K562 (cell line): ENCODE results near the gene PDIA3. TPM values are rescaled to one million over a fixed set of nuclear protein-coding genes. Genes with fewer than 3 reads are reported as not detected.

ENCODE experiments used
- DACH1 ChIP-seq: fragments of 450-650 bp; IDR thresholded peaks from 2 replicates; pipeline ENCODE4 v1.6.1; 2018; ENCODE audit not compliant: partially characterized antibody
- EWSR1 ChIP-seq: fragments of 450-650 bp; IDR thresholded peaks from 2 replicates; pipeline ENCODE4 v1.6.1; 2018; ENCODE audit warnings: borderline replicate concordance, mild to moderate bottlenecking, low read depth, moderate library complexity; ENCODE audit not compliant: partially characterized antibody
- GABPA ChIP-seq: fragments of 200-800 bp; sonication (Bioruptor generic); conservative IDR thresholded peaks from 2 replicates; pipeline ENCODE4 v1.6.1; 2016; ENCODE audit warnings: low read depth, missing genetic modification characterization, missing compliant biosample characterization
- HMBOX1 ChIP-seq: sonication (generic); IDR thresholded peaks from 2 replicates; pipeline ENCODE4 v1.6.1; 2016
- HMGN3 ChIP-seq: IDR thresholded peaks from 2 replicates; pipeline ENCODE4 v1.6.1; 2011; ENCODE audit warnings: borderline replicate concordance, low read depth, mild to moderate bottlenecking, mixed read lengths, low read length; ENCODE audit not compliant: insufficient read length; ENCODE audit errors: extremely low read depth
- JUN ChIP-seq, 2 experiments: sonication (generic) in 1 of 2; formaldehyde crosslinking in 1 of 2; IDR thresholded peaks; 2 replicates each; pipeline versions ENCODE4 v1.6.1 to v1.8.0; 2012 to 2022; ENCODE audit warnings: borderline replicate concordance in 2 of 2, mild to moderate bottlenecking in 2 of 2, improper control_type of control experiment in 1 of 2, low read depth in 1 of 2, low read length in 1 of 2, missing genetic modification reagents in 1 of 2
- LEF1 ChIP-seq: fragments of 450-650 bp; IDR thresholded peaks from 2 replicates; pipeline ENCODE4 v1.6.1; 2016; ENCODE audit warnings: mild to moderate bottlenecking
- MITF ChIP-seq: IDR thresholded peaks from 2 replicates; pipeline ENCODE4 v1.6.1; 2014; ENCODE audit warnings: antibody characterized with exemption
- NFRKB ChIP-seq: fragments of 450-650 bp; IDR thresholded peaks from 2 replicates; pipeline ENCODE4 v1.6.1; 2016; ENCODE audit warnings: low read depth
- NFYB ChIP-seq: IDR thresholded peaks from 2 replicates; pipeline ENCODE4 v1.6.1; 2011; ENCODE audit warnings: mild to moderate bottlenecking, moderate library complexity; ENCODE audit not compliant: insufficient read length; ENCODE audit errors: extremely low read depth
- NKRF ChIP-seq: fragments of 450-650 bp; IDR thresholded peaks from 2 replicates; pipeline ENCODE4 v1.6.1; 2016; ENCODE audit warnings: borderline replicate concordance
- PTBP1 ChIP-seq: fragments of 200-400 bp; formaldehyde crosslinking; IDR thresholded peaks from 2 replicates; pipeline ENCODE4 v1.6.1; 2017; ENCODE audit warnings: low read depth, low read length
- RBBP5 ChIP-seq: fragments of 200-600 bp; sonication (generic); IDR thresholded peaks from 2 replicates; pipeline ENCODE4 v1.6.1; 2012; ENCODE audit warnings: borderline replicate concordance, mild to moderate bottlenecking, low read length, control low read depth, inconsistent platforms; ENCODE audit not compliant: insufficient read depth, poor library complexity, severe bottlenecking
- RHOXF2B ChIP-seq: fragments of 250-450 bp; sonication (Bioruptor Pico); conservative IDR thresholded peaks from 2 replicates; pipeline ENCODE4 v1.5.1; 2021
- SREBF1 ChIP-seq: fragments of 150-350 bp; IDR thresholded peaks from 2 replicates; pipeline ENCODE4 v1.6.1; 2014; ENCODE audit warnings: antibody characterized with exemption, low read depth, low read length, borderline replicate concordance
- TAF1 ChIP-seq: IDR thresholded peaks from 2 replicates; pipeline ENCODE4 v1.6.1; 2011; ENCODE audit warnings: mild to moderate bottlenecking, low read length, moderate library complexity; ENCODE audit not compliant: insufficient read depth, control insufficient read depth, severe bottlenecking; ENCODE audit errors: extremely low read depth
- USF1 ChIP-seq: sonication (generic); formaldehyde crosslinking; IDR thresholded peaks from 2 replicates; pipeline ENCODE4 v1.9.0; 2022; ENCODE audit warnings: mild to moderate bottlenecking, missing genetic modification reagents
- ZBED1 ChIP-seq: IDR thresholded peaks from 2 replicates; pipeline ENCODE4 v1.6.1; 2014
- ZBTB12 ChIP-seq: fragments of 250-450 bp; sonication (Bioruptor Pico); IDR thresholded peaks from 2 replicates; pipeline ENCODE4 v1.4.0; 2020
- ZNF717 ChIP-seq: fragments of 250-450 bp; sonication (Bioruptor Pico); IDR thresholded peaks from 2 replicates; pipeline ENCODE4 v1.5.0; 2021
- polyA plus RNA-seq, 8 experiments: library from polyadenylated mRNA; depleted of rRNA in 4 of 8; stranded (reverse) in 5 of 8; unstranded in 3 of 8; fragments of >200 nt; fragmentation: Nextera tagmentation in 2 of 8; fragmentation: Illumina TruSeq in 1 of 8; extraction: Ambion mirVana in 2 of 8; extraction: Trizol in 1 of 8; gene quantifications; 2 replicates each; pipeline versions ENCODE4 v1.2.1 to v1.2.3, GENCODE V29; 2011 to 2014; ENCODE audit warnings: inconsistent platforms in 1 of 8, missing spikeins in 1 of 8
- total RNA-seq, 7 experiments: library from RNA; depleted of rRNA in 6 of 7; stranded (reverse); fragments of >200 nt in 6 of 7; fragmentation: Illumina TruSeq in 2 of 7; extraction: Trizol in 2 of 7; gene quantifications; 2 replicates each; pipeline versions ENCODE4 v1.2.1 to v1.2.3, GENCODE V29; 2011 to 2021; ENCODE audit warnings: low replicate concordance in 1 of 7

PDIA3 gene
- total and polyA plus RNA-seq, 9 of the 15 experiments (the other 6 are each of a cell fraction or from before 2014, with no cell fraction given), result 13.5 to 386 (median 149) TPM

GRCh38 chr15:43791993-43792760 is 45.9 kb downstream of the PDIA3 start, which contains the start of gene SERF2 (continued):
- TF ChIP-seq ZBED1, result 0 out of 2 replicates have a peak, but pooled peaks have one; percentile 59
- peak; percentile 90 for TF ChIP-seq MITF
- no peak for TF ChIP-seq EWSR1
- no peak for TF ChIP-seq ZNF717
- peak; percentile 79 for TF ChIP-seq HMGN3
- TF ChIP-seq NFYB, result peak; percentile 75
- peak; percentile 99 for TF ChIP-seq USF1 (CRISPR knock-in tag)
- peak; percentile 93 for TF ChIP-seq JUN (IDR thresholded peaks at IDR 0.05; ENCODE audit: borderline replicate concordance, low read depth, low read length)
- no peak for TF ChIP-seq JUN (CRISPR knock-in tag; IDR thresholded peaks at IDR 0.05; ENCODE audit: borderline replicate concordance)
- TF ChIP-seq DACH1, result peak; percentile 62
- TF ChIP-seq RBBP5, result peak; percentile 59
- TF ChIP-seq LEF1, result peak; percentile 68; the same call in 1 of the 2 replicates
- TF ChIP-seq RHOXF2B (CRISPR knock-in tag), result 0 out of 2 replicates have a peak, but pooled peaks have one; percentile 38
- peak; percentile 30; the same call in 1 of the 2 replicates for TF ChIP-seq ZBTB12
- peak; percentile 86 for TF ChIP-seq NFRKB
- no peak for TF ChIP-seq SREBF1
- TF ChIP-seq TAF1, result peak; percentile 88
- peak; percentile 46; the same call in 1 of the 2 replicates for TF ChIP-seq GABPA
- no peak for TF ChIP-seq HMBOX1
- 0 out of 2 replicates have a peak, but pooled peaks have one; percentile 34 for TF ChIP-seq PTBP1
- TF ChIP-seq NKRF, result peak; percentile 83
